Adipocyte (in vitro differentiated cells): ENCODE measurements around the gene IGFBP2.
A peak's percentile ranks its signal among the peaks of the same experiment; 100 is the strongest.

Experiments used
- DNase-seq: peaks from one replicate; pipeline ENCODE4 v3.0.0-alpha.2; 2015; ENCODE audit warnings: low read depth
- H3K27me3 ChIP-seq: replicated peaks from 2 replicates; pipeline ENCODE4 v1.7.0; 2013; ENCODE audit warnings: mild to moderate bottlenecking, low read length, moderate library complexity; ENCODE audit not compliant: control insufficient read depth, insufficient read depth
- H3K36me3 ChIP-seq: 2 replicates; pipeline ENCODE4 v1.7.0; 2013; ENCODE audit warnings: low read length, mild to moderate bottlenecking, moderate library complexity; ENCODE audit not compliant: control insufficient read depth, insufficient read depth, severe bottlenecking
- H3K4me1 ChIP-seq: 2 replicates; pipeline ENCODE4 v1.7.0; 2013; ENCODE audit warnings: mild to moderate bottlenecking, low read length, moderate library complexity; ENCODE audit not compliant: control insufficient read depth, insufficient read depth
- H3K4me3 ChIP-seq: 2 replicates; pipeline ENCODE4 v1.7.0; 2013; ENCODE audit warnings: mild to moderate bottlenecking, low read length, moderate library complexity
- H3K9ac ChIP-seq: 2 replicates; pipeline ENCODE4 v1.7.0; 2013; ENCODE audit warnings: mild to moderate bottlenecking, low read length, moderate library complexity
- H3K9me3 ChIP-seq: 2 replicates; pipeline ENCODE4 v1.7.0; 2013; ENCODE audit warnings: mild to moderate bottlenecking, low read length, moderate library complexity; ENCODE audit not compliant: control insufficient read depth

Gene IGFBP2

DNA sequence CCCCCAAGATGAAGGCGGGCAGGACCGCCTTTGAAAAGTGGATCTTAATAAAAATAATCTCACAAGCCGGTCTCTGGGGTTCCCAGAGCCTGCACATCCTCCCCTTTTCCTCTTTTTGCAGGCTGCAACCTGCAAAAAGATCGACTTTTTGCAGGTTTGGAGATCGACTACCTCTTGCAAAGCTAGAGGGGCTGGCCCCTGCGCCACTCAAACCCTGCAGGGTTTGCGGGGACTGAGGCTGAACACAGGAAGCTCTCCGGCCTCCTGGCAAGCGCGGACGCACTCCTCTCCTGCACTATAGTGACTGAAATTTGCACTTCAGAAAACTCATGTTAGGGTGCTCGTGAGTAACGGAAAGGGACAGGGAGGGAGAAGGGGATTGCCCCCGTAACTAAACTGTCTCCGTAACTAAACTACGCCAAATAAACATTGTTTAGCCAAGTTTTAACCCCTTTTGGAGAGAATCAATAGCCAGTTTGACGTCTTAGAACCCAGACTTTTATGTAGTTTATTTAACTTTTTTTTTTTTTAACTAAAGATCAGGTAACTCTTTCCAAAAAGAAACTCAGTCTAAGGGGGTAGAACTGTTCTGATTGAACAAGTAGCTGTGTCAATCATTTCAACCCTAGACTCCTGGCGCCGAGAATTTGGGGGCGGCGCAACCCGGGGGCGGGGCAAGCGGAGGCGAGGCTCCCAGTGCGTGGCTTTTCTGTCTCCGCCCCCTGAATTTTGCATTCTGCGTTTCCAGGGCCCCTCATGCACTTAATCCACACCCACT lies 59.6 kb downstream of the IGFBP2 start:
- no peaks in the 10 kb centered on the region for H3K27me3 ChIP-seq
- H3K4me1 ChIP-seq: peaks cover 67% of the 10 kb centered on the region
- peak overlapping the region; percentile 93 for H3K4me3 ChIP-seq
- peak; percentile 93 for DNase-seq
- peak overlapping the region; percentile 85 for H3K9ac ChIP-seq
- H3K36me3 ChIP-seq: peaks cover 17% of the 10 kb centered on the region
- no peaks in the 10 kb centered on the region for H3K9me3 ChIP-seq

- peak overlapping the region; percentile 88 for H3K4me3 ChIP-seq
- no peaks in the 10 kb centered on the region for H3K27me3 ChIP-seq
- H3K4me1 ChIP-seq: peaks cover 66% of the 10 kb centered on the region
- peaks cover 12% of the 10 kb centered on the region for H3K36me3 ChIP-seq
- H3K9ac ChIP-seq: peak overlapping the region; percentile 89
- no peaks in the 10 kb centered on the region for H3K9me3 ChIP-seq
- DNase-seq: no peak
These were observed 60.3 kb downstream of the IGFBP2 start for GRCh38 chr2:216693414-216694080.

GRCh38 chr2:216694082-216694825 lies 61.0 kb downstream of the IGFBP2 start:
- H3K4me1 ChIP-seq: peaks cover 59% of the 10 kb centered on the region
- peak; percentile 82 for DNase-seq
- H3K4me3 ChIP-seq: peak overlapping the region; percentile 88
- peaks cover 5% of the 10 kb centered on the region for H3K36me3 ChIP-seq
- no peaks in the 10 kb centered on the region for H3K9me3 ChIP-seq
- no peaks in the 10 kb centered on the region for H3K27me3 ChIP-seq
- peak overlapping the region; percentile 89 for H3K9ac ChIP-seq

DNA sequence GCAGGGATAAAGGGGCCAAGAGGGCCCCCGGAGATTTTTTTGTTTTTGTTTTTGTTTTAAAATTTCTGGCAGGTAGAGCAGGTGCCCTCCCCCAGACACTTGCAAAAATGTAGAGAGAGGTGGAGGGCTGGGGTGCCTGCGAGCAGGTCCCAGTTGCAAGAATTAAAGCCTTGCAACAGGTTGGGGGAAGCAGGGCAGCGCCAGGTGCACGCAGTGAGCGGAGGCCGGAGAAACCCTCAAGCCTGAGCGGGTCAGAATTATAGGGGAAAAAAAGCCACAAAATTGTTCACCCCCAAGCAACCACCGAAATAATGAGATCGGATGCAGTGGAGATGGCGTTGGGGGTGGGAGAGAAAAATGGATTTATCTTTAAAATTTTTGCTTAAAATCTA lies 61.6 kb downstream of the IGFBP2 start:
- H3K9me3 ChIP-seq: no peaks in the 10 kb centered on the region
- peak overlapping the region; percentile 89 for H3K9ac ChIP-seq
- no peaks in the 10 kb centered on the region for H3K27me3 ChIP-seq
- peaks cover 53% of the 10 kb centered on the region for H3K4me1 ChIP-seq
- H3K4me3 ChIP-seq: peak overlapping the region; percentile 88
- no peak for DNase-seq
- H3K36me3 ChIP-seq: no peaks in the 10 kb centered on the region

DNA sequence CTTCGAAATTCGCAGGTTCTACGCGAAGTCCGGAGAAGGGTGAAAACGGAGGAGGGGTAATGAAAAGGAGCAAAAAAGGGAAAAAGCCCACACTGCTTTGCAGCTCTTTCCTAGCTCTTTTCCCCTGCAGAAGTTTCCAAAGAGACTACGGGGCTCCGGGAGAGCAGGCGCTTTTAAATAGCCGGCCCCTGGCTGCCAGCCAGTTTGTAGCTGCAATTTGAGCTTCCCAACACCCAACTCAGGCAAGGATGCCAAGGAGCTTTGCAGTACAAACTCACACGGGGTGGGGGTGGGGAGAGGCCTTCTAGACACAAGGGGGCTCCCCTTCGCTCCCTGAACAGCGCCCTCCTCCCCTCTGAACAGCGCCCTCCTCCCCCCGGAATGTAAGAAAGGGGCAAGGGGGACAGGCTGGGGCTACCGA lies 62.2 kb downstream of the IGFBP2 start, which contains the start of gene IGFBP5:
Gene IGFBP5 (minus strand): TSS at position 149 of the 421 bp plus-strand sequence. CDS start 774 bp downstream, outside the sequence.
- H3K27me3 ChIP-seq: no peaks in the 10 kb centered on the region
- peak within 1 kb of the TSS; percentile 89 for H3K9ac ChIP-seq
- H3K4me3 ChIP-seq: peak within 1 kb of the TSS; percentile 88
- H3K9me3 ChIP-seq: no peaks in the 10 kb centered on the region
- no peaks in the 10 kb centered on the region for H3K36me3 ChIP-seq
- peaks cover 53% of the 10 kb centered on the region for H3K4me1 ChIP-seq
- peak; percentile 96 for DNase-seq

DNA sequence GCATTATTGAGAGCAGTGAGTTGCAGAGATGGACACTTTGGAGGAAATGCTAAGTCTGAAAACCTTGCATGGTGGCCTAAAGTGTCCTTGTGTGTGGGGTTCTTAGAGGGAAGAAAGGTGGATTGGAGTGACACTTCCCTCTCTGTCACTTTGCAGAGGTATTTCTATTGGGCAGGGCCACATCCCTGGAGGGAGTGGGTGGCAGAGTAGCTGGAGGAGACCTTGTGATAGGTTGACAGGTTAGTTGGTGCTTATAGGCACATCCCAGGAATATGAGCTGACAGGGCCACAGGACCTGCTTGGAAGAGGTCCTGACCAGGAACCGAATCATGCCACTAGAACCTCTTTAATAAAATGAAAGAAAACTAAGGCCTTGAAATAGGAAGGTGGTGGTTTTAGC lies 63.1 kb downstream of the IGFBP2 start:
- Histone ChIP-seq H3K9ac (peak overlapping the region; percentile 49), H3K4me1 (peaks cover 54% of the 10 kb centered on the region), H3K4me3 (no peak overlapping the region)

DNA sequence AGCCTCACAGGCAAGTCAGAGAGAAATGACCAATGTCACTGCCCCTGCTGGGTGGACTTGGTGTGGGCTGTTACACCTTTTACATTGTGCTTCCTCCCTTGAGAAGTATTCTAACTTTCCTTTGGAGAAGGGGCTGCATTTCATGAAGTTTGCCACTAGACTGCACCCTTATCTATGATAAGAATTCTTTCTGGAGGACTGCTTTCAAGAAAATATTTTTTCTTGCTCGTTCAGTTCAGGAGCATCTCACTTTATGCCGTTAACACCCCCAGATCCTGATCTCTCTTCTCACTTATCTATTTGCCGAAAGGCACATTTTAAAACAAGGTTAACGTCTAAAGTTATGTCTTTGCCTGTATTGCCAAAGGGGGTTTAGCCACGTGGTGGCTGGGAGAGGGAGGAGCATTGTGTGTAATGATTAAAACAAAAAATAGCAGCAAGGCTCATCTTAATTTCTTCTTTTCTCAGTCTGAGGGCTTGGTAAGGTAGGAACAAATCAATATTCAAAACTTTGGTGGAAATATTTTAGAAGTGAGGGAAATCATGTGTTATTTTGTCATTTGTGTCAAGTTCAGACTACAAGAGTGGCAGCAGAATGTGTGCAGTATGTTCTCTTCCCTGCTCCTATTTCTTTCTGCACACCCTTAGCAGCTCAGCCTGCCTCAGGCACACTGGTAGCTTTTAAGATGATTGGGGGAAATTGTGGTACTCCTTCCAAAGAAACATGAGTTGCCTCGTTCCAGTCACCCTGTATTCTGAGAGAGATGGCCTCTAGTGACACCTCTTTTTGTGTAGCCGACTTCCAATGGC lies 63.7 kb downstream of the IGFBP2 start:
- Histone ChIP-seq H3K27me3 (no peaks in the 10 kb centered on the region), H3K9me3 (no peaks in the 10 kb centered on the region), H3K4me1 (peaks cover 50% of the 10 kb centered on the region), H3K9ac (peak overlapping the region; percentile 49), H3K4me3 (no peak overlapping the region), H3K36me3 (no peaks in the 10 kb centered on the region)
- DNase-seq: peak; percentile 79

More for the DNA sequence above, 63.1 kb downstream of the IGFBP2 start:
- no peak for DNase-seq
- Histone ChIP-seq H3K36me3 (no peaks in the 10 kb centered on the region), H3K27me3 (no peaks in the 10 kb centered on the region), H3K9me3 (no peaks in the 10 kb centered on the region)

GRCh38 chr2:216698293-216698692 lies 65.1 kb downstream of the IGFBP2 start:
- Histone ChIP-seq H3K9ac (peak overlapping the region; percentile 22), H3K4me3 (no peak overlapping the region), H3K9me3 (no peaks in the 10 kb centered on the region), H3K27me3 (no peaks in the 10 kb centered on the region), H3K4me1 (peaks cover 41% of the 10 kb centered on the region), H3K36me3 (no peaks in the 10 kb centered on the region)
- DNase-seq: no peak

DNA sequence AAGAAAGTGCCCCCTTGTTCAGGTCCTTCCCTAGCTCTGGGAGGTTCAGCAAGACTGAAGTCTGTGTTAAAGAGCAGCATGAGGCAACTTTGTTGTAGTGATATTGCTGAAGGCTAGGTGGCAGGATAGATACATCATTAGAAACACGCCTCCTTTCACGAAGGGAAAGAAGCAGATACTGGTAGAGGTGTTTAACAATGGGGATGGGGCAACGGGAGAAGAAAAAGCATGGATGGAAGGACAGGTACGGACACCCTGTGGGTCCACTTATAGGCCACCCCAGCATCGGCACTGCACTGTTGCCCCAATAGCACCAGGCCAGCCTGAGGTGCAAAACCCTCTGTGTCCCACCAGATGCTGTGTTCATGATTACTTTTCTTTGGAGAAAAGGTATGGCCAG lies 65.7 kb downstream of the IGFBP2 start:
- Histone ChIP-seq H3K36me3 (no peaks in the 10 kb centered on the region), H3K4me1 (peaks cover 41% of the 10 kb centered on the region), H3K9ac (peak overlapping the region; percentile 22), H3K4me3 (no peak overlapping the region), H3K27me3 (no peaks in the 10 kb centered on the region), H3K9me3 (no peaks in the 10 kb centered on the region)
- DNase-seq: peak; percentile 89

GRCh38 chr2:216700088-216700567 lies 66.9 kb downstream of the IGFBP2 start:
- peaks cover 33% of the 10 kb centered on the region for H3K4me1 ChIP-seq
- no peak for DNase-seq
- H3K27me3 ChIP-seq: no peaks in the 10 kb centered on the region

More at GRCh38 chr2:216700088-216700567, 66.9 kb downstream of the IGFBP2 start:
- Histone ChIP-seq H3K4me3 (no peak overlapping the region), H3K9ac (peak overlapping the region; percentile 25), H3K36me3 (no peaks in the 10 kb centered on the region), H3K9me3 (no peaks in the 10 kb centered on the region)
